ENCODE results near the gene EP400.

Gene EP400

DNA sequence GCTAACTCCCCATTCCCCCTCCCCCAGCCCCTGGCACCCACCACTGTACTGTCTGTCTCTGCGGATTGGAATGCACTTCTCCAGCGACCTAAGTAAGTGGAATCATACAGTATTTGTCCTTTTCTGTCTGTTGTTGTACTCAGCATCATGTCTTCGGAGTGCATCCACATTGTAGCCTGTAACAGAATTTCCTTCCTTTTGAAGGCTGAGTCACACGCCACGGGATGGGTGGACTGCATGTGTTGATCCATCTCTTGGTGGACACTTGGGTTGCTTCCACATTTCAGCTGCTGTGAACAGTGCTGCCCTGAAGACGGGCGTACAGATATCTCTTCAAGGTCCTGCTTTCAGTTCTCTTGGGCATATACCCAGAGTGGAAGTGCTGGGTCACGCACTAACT, 160.0 kb downstream of the EP400 start:
- TF ChIP-seq, protein P1, sequence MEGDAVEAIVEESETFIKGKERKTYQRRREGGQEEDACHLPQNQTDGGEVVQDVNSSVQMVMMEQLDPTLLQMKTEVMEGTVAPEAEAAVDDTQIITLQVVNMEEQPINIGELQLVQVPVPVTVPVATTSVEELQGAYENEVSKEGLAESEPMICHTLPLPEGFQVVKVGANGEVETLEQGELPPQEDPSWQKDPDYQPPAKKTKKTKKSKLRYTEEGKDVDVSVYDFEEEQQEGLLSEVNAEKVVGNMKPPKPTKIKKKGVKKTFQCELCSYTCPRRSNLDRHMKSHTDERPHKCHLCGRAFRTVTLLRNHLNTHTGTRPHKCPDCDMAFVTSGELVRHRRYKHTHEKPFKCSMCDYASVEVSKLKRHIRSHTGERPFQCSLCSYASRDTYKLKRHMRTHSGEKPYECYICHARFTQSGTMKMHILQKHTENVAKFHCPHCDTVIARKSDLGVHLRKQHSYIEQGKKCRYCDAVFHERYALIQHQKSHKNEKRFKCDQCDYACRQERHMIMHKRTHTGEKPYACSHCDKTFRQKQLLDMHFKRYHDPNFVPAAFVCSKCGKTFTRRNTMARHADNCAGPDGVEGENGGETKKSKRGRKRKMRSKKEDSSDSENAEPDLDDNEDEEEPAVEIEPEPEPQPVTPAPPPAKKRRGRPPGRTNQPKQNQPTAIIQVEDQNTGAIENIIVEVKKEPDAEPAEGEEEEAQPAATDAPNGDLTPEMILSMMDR (IDR thresholded peaks at IDR 0.05), result no peak

DNA sequence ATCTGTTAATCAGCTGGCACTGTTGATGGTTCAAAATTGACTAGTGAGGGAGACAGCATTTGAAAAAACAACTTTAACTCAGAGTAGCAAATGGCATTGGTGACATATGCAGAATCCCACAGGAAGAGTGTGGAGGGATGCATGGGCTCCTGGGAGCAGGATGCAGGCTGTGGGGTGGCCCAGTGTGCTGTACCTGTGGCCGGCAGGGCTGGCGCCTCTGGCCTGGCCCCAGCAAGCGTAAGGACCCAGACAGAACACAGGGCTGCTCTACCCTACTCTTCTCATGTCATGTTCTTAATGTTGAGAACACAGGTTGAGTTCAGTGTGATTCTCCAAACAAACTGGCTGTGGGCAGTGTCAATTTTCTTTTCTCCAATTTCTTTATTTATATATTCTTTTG, 160.9 kb downstream of the EP400 start:
- TF ChIP-seq, protein P1 (IDR thresholded peaks at IDR 0.05), result no peak

DNA sequence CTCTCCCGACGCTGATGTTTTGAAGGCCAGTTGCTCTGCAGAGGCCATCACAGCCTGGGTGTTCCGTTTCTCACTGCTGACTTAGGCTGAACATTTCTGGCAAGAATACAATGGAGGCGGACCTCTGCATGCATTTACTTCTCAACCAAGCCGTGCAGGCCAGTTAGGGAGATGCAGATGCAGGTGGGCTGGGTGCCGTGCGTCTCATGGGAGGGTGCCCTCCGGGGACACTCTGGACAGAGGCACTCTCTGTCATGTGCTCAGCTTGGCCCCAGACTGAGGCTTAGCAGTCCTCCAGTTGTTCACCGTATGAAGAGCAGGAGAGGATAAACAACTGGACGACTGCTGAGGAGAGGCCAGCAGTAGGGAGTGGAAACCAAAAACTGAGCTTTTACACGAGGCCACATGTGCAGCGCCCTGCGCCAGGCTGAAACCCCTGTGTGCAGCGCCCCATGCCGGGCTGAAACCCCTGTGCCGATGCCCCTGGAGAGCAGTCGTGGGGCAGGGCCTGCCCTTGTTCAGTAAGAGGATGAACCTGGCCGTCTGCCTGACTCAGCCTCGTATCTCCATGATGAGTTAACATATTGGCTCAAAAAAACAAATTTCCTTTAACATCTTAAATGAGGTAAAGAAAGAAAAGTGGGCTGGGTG, 162.0 kb downstream of the EP400 start:
- TF ChIP-seq, protein P1 (IDR thresholded peaks at IDR 0.05), result no peak

DNA sequence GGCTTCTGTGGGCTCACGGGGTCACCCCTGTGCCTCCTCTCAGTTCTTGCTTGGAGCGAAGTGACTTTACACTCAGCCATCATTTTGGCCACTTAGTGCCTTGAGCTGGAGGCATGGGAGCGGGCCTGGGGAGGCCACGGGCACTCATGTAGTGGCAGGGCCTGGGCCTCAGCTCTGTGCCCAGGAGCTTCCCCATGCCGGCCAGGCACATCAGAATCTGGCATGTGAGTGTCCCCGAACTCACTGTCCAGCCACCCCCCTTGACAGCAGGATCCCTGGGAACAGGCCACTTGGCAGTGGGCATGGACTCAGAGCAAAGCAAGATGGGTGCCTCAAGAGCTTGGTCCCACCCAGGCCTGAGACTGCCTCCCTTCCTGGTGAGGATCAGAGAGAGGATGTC, 164.9 kb downstream of the EP400 start:
- TF ChIP-seq, protein P1 (IDR thresholded peaks at IDR 0.05), result no peak

DNA sequence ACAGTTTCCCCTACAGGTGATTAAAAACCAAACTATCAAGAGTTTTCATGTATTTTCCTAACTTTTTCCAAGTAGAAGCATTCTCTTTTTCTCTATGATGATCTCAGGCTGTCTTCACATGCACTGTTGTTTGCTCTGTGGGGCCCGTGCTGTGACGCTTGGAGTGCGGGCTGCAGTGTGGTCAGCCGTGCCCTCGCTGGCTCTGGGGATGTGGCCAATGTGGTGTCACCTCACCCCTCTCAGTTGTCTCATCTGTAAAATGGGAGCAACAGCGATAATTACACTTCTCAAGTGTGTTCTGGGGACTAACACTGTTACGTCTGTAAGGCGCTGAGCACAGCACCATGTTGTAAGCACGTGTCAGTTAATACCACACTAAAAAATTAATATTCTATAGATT, 165.8 kb downstream of the EP400 start:
- TF ChIP-seq, protein P1 (IDR thresholded peaks at IDR 0.05), result no peak

DNA sequence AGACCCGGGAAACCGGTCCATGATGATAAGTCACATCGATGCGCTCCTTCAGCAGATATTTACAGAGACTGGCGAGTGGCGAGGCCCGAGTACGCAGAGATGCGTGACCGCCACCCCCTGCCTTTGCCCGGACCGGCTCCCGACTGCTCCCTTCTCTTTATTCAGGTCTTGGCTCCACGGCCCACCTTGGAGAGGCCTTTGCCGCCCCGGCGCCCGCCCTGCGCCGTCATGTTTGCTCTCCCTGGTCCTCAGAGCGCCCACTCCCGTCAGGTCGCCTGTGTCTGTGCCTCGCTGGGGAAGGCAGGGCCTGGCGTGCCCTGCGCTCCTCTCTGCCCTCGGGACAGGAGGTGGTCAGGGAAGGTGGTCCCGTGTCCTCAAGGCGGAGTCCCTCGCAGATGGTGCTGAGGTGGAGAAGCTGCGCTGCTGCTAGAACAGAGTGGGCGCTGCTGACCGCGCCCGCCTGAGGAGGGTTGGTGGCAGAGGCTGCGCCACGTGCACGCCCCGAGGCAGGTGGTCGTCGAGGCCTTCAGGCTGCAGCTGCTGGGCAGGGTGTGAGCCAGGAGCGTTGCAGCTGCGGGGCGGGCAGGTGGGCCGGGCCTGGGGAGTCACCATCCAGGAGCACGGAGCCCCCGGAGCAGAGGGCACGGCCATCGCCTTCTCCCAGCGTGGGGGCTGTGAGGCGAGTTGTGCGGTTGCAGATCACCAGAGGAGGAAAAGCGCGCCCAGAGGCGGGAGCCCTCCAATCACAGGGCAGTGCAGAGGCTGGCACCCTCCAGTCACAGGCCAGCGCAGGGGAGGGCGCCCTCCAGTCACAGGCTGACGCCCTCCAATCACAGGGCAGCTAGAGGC, 167.2 kb downstream of the EP400 start:
- TF ChIP-seq, protein P1 (IDR thresholded peaks at IDR 0.05), result no peak

DNA sequence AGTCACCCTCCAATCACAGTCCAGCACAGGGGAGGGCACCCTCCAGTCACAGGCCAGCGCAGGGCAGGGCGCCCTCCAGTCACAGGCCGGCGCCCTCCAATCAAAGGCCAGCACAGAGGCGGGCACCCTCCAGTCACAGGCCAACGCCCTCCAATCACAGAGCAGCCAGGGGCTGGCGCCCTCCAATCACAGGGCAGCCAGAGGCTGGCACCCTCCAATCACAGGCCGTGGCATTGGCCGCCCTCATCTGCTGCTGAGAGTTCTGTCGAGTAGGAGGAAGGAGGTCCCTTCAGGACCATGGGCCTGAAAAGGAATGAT, 167.8 kb downstream of the EP400 start:
- TF ChIP-seq, protein P1 (IDR thresholded peaks at IDR 0.05), result no peak

Data from LNCAP (cell line).